Stimulated activated effector memory CD8-positive, alpha-beta T cell treated with anti-CD3 and anti-CD28 coated beads, Interleukin-12 subunit alpha, Interleukin-12 subunit beta, amount 100 ng/mL, for 72 hours (primary cell): ENCODE results near the gene ESR2.
A peak's percentile ranks its signal among the peaks of the same experiment; 100 is the strongest.
"Not testable (repeated sequence)": the region's sequence is repeated elsewhere in the genome, so short reads cannot be mapped to it uniquely, and the experiment has no call there.

Source experiments
- ATAC-seq: fragments of 150-1000 bp; cut with Tn5 transposase; 2 replicates; pipeline ENCODE4 v1.10.0; 2021
- DNase-seq, 2 donors: peaks; one replicate each; pipeline ENCODE4 v3.0.0; 2021 to 2022; ENCODE audit warnings: low spot score in 2 of 2
- H3K27ac Mint-ChIP-seq: one replicate; pipeline ENCODE4 v1.8.0; 2022; ENCODE audit warnings: mild to moderate bottlenecking, mixed read lengths
- H3K36me3 Mint-ChIP-seq: one replicate; pipeline ENCODE4 v1.8.0; 2022; ENCODE audit warnings: mild to moderate bottlenecking, mixed read lengths
- H3K4me1 Mint-ChIP-seq: one replicate; pipeline ENCODE4 v1.8.0; 2022; ENCODE audit warnings: mixed read lengths
- H3K4me3 Mint-ChIP-seq: one replicate; pipeline ENCODE4 v1.8.0; 2022; ENCODE audit warnings: mild to moderate bottlenecking, mixed read lengths
- H3K9me3 Mint-ChIP-seq: one replicate; pipeline ENCODE4 v1.8.0; 2022; ENCODE audit warnings: mixed read lengths

ESR2 gene

GRCh38 chr14:64184103-64184729 is 110.0 kb downstream of the ESR2 start:
- Mint-ChIP-seq H3K4me1 (no peaks in the 10 kb centered on the region), H3K27ac (peak overlapping the region; percentile 74), H3K4me3 (no peak overlapping the region), H3K36me3 (peaks cover 69% of the 10 kb centered on the region), H3K9me3 (no peaks in the 10 kb centered on the region)
- no peak for ATAC-seq
- DNase-seq, result no peak

- peaks cover 70% of the 10 kb centered on the region for H3K36me3 Mint-ChIP-seq
- H3K4me1 Mint-ChIP-seq, ATAC-seq, H3K27ac Mint-ChIP-seq, H3K9me3 Mint-ChIP-seq, DNase-seq, H3K4me3 Mint-ChIP-seq: not testable (repeated sequence)
These were observed 111.3 kb downstream of the ESR2 start for GRCh38 chr14:64182908-64183307.

GRCh38 chr14:64178814-64179213 is 115.4 kb downstream of the ESR2 start:
- Mint-ChIP-seq H3K4me1 (peaks cover 13% of the 10 kb centered on the region), H3K36me3 (peaks cover 75% of the 10 kb centered on the region), H3K9me3 (no peaks in the 10 kb centered on the region), H3K4me3 (no peak overlapping the region), H3K27ac (no peak overlapping the region)
- DNase-seq (no peak), ATAC-seq (peak; percentile 58)

GRCh38 chr14:64176330-64176729 is 117.8 kb downstream of the ESR2 start:
- peak; percentile 51 for ATAC-seq
- DNase-seq, result no peak
- Mint-ChIP-seq H3K9me3 (no peaks in the 10 kb centered on the region), H3K27ac (peak overlapping the region; percentile 12), H3K4me3 (no peak overlapping the region), H3K4me1 (peaks cover 13% of the 10 kb centered on the region), H3K36me3 (peaks cover 85% of the 10 kb centered on the region)

GRCh38 chr14:64174922-64175782 is 119.0 kb downstream of the ESR2 start:
- ATAC-seq (peak; percentile 63), DNase-seq (no peak)
- peaks cover 13% of the 10 kb centered on the region for H3K4me1 Mint-ChIP-seq
- H3K36me3 Mint-ChIP-seq, result peaks cover 85% of the 10 kb centered on the region
- no peaks in the 10 kb centered on the region for H3K9me3 Mint-ChIP-seq
- peak overlapping the region; percentile 1 for H3K27ac Mint-ChIP-seq
- H3K4me3 Mint-ChIP-seq, result no peak overlapping the region

- Mint-ChIP-seq H3K27ac (no peak overlapping the region), H3K4me1 (no peaks in the 10 kb centered on the region), H3K36me3 (peaks cover 83% of the 10 kb centered on the region), H3K9me3 (no peaks in the 10 kb centered on the region), H3K4me3 (no peak overlapping the region)
- DNase-seq (no peak), ATAC-seq (no peak)
These were observed 124.0 kb downstream of the ESR2 start for GRCh38 chr14:64170181-64170580.

GRCh38 chr14:64159588-64159987 is 134.6 kb downstream of the ESR2 start:
- peak overlapping the region; percentile 76 for H3K27ac Mint-ChIP-seq
- no peak for ATAC-seq

GRCh38 chr14:64158608-64159007 is 135.6 kb downstream of the ESR2 start:
- H3K4me1 Mint-ChIP-seq, result no peaks in the 10 kb centered on the region
- peak overlapping the region; percentile 76 for H3K27ac Mint-ChIP-seq
- H3K9me3 Mint-ChIP-seq, result no peaks in the 10 kb centered on the region
- ATAC-seq (no peak), DNase-seq (no peak)
- H3K4me3 Mint-ChIP-seq, result no peak overlapping the region
- peaks cover 78% of the 10 kb centered on the region for H3K36me3 Mint-ChIP-seq

More at GRCh38 chr14:64159588-64159987, 134.6 kb downstream of the ESR2 start:
- Mint-ChIP-seq H3K9me3 (no peaks in the 10 kb centered on the region), H3K36me3 (peaks cover 76% of the 10 kb centered on the region), H3K4me3 (no peak overlapping the region), H3K4me1 (no peaks in the 10 kb centered on the region)
- DNase-seq, result no peak

GRCh38 chr14:64149921-64150320 is 144.2 kb downstream of the ESR2 start:
- Mint-ChIP-seq H3K27ac (peak overlapping the region; percentile 9), H3K4me1 (no peaks in the 10 kb centered on the region)

GRCh38 chr14:64147126-64147790 is 146.9 kb downstream of the ESR2 start:
- no peak overlapping the region for H3K4me3 Mint-ChIP-seq
- H3K27ac Mint-ChIP-seq, result peak overlapping the region; percentile 81
- H3K4me1 Mint-ChIP-seq, result no peaks in the 10 kb centered on the region
- H3K9me3 Mint-ChIP-seq, result no peaks in the 10 kb centered on the region
- no peak for ATAC-seq
- H3K36me3 Mint-ChIP-seq, result peaks cover 98% of the 10 kb centered on the region
- DNase-seq, result no peak

More at GRCh38 chr14:64149921-64150320, 144.2 kb downstream of the ESR2 start:
- no peaks in the 10 kb centered on the region for H3K9me3 Mint-ChIP-seq
- no peak for ATAC-seq
- peaks cover 98% of the 10 kb centered on the region for H3K36me3 Mint-ChIP-seq
- DNase-seq, result no peak
- H3K4me3 Mint-ChIP-seq, result no peak overlapping the region

- no peak for ATAC-seq
- peaks cover 98% of the 10 kb centered on the region for H3K36me3 Mint-ChIP-seq
- no peak for DNase-seq
- H3K9me3 Mint-ChIP-seq, result no peaks in the 10 kb centered on the region
- no peaks in the 10 kb centered on the region for H3K4me1 Mint-ChIP-seq
- no peak overlapping the region for H3K4me3 Mint-ChIP-seq
- peak overlapping the region; percentile 63 for H3K27ac Mint-ChIP-seq
These were observed 156.4 kb downstream of the ESR2 start for GRCh38 chr14:64137657-64138290.

GRCh38 chr14:64126548-64126947 is 167.6 kb downstream of the ESR2 start:
- Mint-ChIP-seq H3K27ac (no peak overlapping the region), H3K36me3 (peaks cover 100% of the 10 kb centered on the region), H3K4me3 (no peak overlapping the region), H3K4me1 (peaks cover 8% of the 10 kb centered on the region), H3K9me3 (no peaks in the 10 kb centered on the region)
- DNase-seq (no peak), ATAC-seq (no peak)

GRCh38 chr14:64125270-64125669 is 168.9 kb downstream of the ESR2 start:
- peaks cover 100% of the 10 kb centered on the region for H3K36me3 Mint-ChIP-seq
- peaks cover 8% of the 10 kb centered on the region for H3K4me1 Mint-ChIP-seq
- no peaks in the 10 kb centered on the region for H3K9me3 Mint-ChIP-seq
- no peak overlapping the region for H3K4me3 Mint-ChIP-seq
- ATAC-seq (no peak), DNase-seq (no peak)
- H3K27ac Mint-ChIP-seq, result peak overlapping the region; percentile 13

GRCh38 chr14:64123241-64123822 is 170.8 kb downstream of the ESR2 start:
- peak in 1 of 2 donors; percentile 58 for DNase-seq
- H3K4me1 Mint-ChIP-seq, result peaks cover 16% of the 10 kb centered on the region
- H3K9me3 Mint-ChIP-seq, result no peaks in the 10 kb centered on the region
- H3K27ac Mint-ChIP-seq, result no peak overlapping the region
- no peak overlapping the region for H3K4me3 Mint-ChIP-seq
- peaks cover 99% of the 10 kb centered on the region for H3K36me3 Mint-ChIP-seq
- peak; percentile 88 for ATAC-seq

GRCh38 chr14:64119980-64120379 is 174.2 kb downstream of the ESR2 start:
- peak overlapping the region; percentile 58 for H3K27ac Mint-ChIP-seq
- H3K4me3 Mint-ChIP-seq, result no peak overlapping the region
- no peaks in the 10 kb centered on the region for H3K9me3 Mint-ChIP-seq
- peaks cover 16% of the 10 kb centered on the region for H3K4me1 Mint-ChIP-seq
- H3K36me3 Mint-ChIP-seq, result peaks cover 98% of the 10 kb centered on the region
- no peak for DNase-seq
- ATAC-seq, result no peak
